Activated gamma-delta T cell treated with anti-CD3 and anti-CD28 coated beads, Interleukin-2, amount 50 U/mL, for 16 hours (primary cell): ENCODE data around the gene MYL11.

Source experiments
- DNase-seq: peaks from one replicate; pipeline ENCODE4 v3.0.0-alpha.2; 2020; ENCODE audit warnings: low read depth

Gene MYL11

GRCh38 chr16:30371248-30371816 lies 3.3 kb upstream of the MYL11 start:
- no peak for DNase-seq

- no peak for DNase-seq
Observed at GRCh38 chr16:30372038-30372712, 2.4 kb upstream of the MYL11 start.

GRCh38 chr16:30372725-30373124 lies 1.9 kb upstream of the MYL11 start:
- no peak for DNase-seq

- no peak for DNase-seq
Observed at GRCh38 chr16:30375864-30376263, 1.3 kb downstream of the MYL11 start.

- DNase-seq = no peak
Observed at GRCh38 chr16:30376461-30376902, 1.9 kb downstream of the MYL11 start.

- no peak for DNase-seq
Observed at GRCh38 chr16:30377050-30377811, 2.6 kb downstream of the MYL11 start.

- peak; percentile 74 for DNase-seq
Observed at GRCh38 chr16:30377812-30378235, 3.2 kb downstream of the MYL11 start.

GRCh38 chr16:30378236-30379157 lies 3.9 kb downstream of the MYL11 start:
- DNase-seq = peak; percentile 99

- no peak for DNase-seq
Observed at GRCh38 chr16:30379158-30379783, 4.7 kb downstream of the MYL11 start.

GRCh38 chr16:30380072-30380802 lies 5.6 kb downstream of the MYL11 start:
- no peak for DNase-seq

GRCh38 chr16:30380803-30381208 lies 6.2 kb downstream of the MYL11 start:
- no peak for DNase-seq

- DNase-seq = no peak
Observed at GRCh38 chr16:30381291-30382041, 6.9 kb downstream of the MYL11 start.

- peak; percentile 67 for DNase-seq
Observed at GRCh38 chr16:30382111-30382881, 7.7 kb downstream of the MYL11 start, which contains the start of gene SEPTIN1. Gene SEPTIN1 (minus strand): TSS chr16:30382561. CDS start chr16:30382542, 19 bp downstream.

- DNase-seq = no peak
Observed at GRCh38 chr16:30383521-30383920, 8.9 kb downstream of the MYL11 start.

- no peak for DNase-seq
Observed at GRCh38 chr16:30394592-30395154, 20.1 kb downstream of the MYL11 start.

- no peak for DNase-seq
Observed at GRCh38 chr16:30395155-30395991, 20.8 kb downstream of the MYL11 start, which contains the start of gene ZNF48. Gene ZNF48 (plus strand): TSS chr16:30395420. CDS start chr16:30395795, 375 bp downstream.

GRCh38 chr16:30395992-30396585 lies 21.5 kb downstream of the MYL11 start:
- DNase-seq = no peak
